HG03095 (cell line): ENCODE results near the gene ZCCHC8.
"Not testable (repeated sequence)": the region's sequence is repeated elsewhere in the genome, so short reads cannot be mapped to it uniquely, and the experiment has no call there.

Source experiments
- ATAC-seq: cut with Tn5 transposase; IDR thresholded peaks from one replicate; pipeline ENCODE4 v1.9.1; 2021; ENCODE audit warnings: moderate library complexity; ENCODE audit not compliant: unreplicated experiment

Gene ZCCHC8

DNA sequence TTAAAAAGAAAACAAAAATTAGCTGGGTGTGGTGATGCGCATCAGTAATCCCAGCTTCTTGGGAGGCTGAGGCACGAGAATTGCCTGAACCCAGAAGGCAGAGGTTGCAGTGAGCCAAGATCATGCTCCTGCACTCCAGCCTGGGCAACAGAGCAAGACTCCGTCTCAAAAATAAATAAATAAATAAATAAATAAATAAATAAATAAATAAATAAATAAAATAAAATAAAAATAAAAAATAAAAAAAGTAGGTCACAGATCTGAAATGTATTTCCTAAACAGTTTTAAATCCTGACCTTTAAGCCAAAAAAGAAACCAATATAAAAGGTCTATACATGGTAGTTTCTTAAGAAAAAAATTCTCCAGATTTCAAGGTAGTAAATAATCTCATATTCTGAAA lies 12.3 kb upstream of the ZCCHC8 start:
- not testable (repeated sequence) for ATAC-seq

DNA sequence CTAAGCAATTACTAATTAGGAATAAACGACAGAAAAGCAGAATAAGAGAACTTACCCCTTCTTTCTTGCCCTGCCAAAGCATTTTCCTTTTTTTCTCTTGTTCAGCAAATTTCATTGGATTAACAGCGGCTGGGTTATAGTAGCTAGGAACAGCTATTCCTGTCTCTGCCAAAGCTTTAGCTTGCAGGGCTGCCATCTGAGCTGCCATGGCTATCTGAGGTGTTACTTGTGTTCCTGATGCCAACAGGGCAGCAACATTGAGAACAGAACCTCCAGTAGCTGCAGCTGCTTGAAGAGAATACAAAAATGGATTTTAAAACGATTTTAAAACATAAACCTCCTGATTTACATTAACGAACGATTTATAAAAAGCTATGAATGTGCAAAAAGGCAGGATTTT lies 7.4 kb upstream of the ZCCHC8 start:
- ATAC-seq: no peak

DNA sequence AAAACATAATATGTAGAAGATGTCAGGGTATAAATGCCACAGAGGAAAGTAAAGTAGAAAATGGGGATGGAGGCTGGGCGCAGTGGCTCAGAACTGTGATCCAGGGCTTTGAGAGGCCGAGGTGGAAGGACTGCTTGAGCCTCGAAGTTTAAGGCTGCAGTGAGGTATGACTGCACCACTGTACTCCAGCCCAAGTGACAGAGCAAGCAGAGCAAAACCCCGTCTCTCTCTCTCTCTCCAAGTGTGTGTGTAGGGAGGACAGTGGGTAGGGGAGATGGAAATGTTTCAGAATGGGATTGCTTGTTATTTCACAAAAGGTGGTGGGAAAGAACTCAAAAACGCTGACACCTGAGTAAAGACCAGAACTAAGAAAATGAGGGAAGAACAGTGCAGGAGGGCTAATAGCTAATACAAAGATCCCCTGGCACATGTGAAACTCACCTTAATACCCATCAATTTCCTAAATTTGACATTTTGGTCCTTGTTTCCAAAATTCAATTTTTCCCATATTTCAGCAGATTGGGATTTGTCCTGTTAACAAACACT lies 5.7 kb upstream of the ZCCHC8 start:
- ATAC-seq: no peak

DNA sequence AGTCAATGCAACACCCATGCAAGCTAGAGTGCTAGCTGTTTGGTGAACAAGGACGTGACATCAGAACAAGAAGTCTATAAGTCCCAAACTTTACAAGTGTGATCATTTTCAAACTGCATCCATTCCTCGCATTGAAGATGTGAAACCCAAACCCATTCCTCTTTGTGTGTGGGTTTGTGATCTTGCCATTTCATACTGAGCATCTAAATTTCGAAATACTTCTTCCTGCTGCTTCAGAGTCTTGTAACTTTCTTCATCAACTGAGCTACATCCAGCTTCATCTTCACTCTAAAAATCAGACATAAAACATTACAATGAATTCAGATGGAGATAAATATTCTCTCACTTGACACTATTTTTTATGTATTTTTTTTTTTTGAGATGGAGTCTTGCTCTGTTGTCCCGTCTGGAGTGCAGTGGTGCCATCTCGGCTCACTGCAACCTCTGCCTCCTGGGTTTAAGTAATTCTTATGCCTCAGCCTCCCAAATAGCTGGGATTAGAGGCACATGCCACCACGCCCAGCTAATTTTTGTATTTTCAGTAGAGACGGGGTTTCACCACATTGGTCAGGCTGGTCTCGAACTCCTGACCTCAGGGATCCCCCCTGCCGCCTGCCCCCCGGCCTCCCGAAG lies 4.8 kb upstream of the ZCCHC8 start:
- ATAC-seq: no peak

GRCh38 chr12:122503783-122504590 lies 3.3 kb upstream of the ZCCHC8 start:
- no peak for ATAC-seq

GRCh38 chr12:122503147-122503751 lies 2.5 kb upstream of the ZCCHC8 start:
- no peak for ATAC-seq

DNA sequence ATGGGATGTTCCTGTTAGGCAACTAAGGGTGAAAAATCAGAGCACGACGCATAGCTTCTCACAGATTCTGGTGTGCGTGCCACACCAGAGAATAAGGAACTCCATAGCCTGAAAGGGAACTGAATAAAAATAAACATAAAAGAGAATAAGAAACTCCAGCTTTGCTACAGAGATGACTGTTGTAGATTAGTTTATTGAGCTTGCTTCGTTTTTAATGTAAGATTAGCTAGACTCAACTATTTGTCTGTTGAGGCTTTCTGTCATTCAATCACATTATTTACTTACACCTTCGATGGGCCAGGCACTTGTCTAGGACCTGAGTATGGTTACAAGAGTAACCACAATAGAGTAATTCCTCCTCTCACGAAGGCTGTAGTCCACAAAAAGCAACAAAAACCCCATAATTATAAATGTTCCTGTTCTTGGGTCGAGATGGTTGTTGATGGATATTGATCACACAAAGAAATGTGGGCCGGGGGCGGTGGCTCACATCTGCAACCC lies 807 bp upstream of the ZCCHC8 start:
- ATAC-seq: no peak

- ATAC-seq: peak; percentile 10
These were observed 594 bp downstream of the ZCCHC8 start for GRCh38 chr12:122499991-122500684.

- ATAC-seq: no peak
These were observed 5.5 kb downstream of the ZCCHC8 start for GRCh38 chr12:122495258-122495657.

- ATAC-seq: not testable (repeated sequence)
These were observed 7.5 kb downstream of the ZCCHC8 start for GRCh38 chr12:122493222-122493621.

DNA sequence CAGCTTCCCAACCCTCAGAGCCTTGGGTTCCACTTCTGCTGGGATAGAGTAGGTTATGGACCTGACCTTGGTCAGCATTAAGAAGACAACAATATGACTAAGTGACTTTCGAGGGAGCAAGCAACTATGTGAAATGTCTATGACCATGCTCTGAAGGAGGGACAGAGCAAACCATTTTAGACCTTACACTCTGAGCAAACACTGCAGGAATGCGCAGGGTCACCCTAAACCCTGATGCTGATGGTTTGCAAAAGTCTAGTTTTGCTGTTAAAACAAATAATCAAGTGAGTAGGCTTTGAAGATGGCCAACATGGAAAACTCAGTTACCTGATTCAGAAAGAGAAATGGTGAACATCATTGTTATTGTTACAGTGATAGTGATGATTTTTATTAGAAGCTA lies 8.7 kb downstream of the ZCCHC8 start:
- ATAC-seq: no peak

- ATAC-seq: no peak
These were observed 11.7 kb downstream of the ZCCHC8 start for GRCh38 chr12:122489038-122489437.

DNA sequence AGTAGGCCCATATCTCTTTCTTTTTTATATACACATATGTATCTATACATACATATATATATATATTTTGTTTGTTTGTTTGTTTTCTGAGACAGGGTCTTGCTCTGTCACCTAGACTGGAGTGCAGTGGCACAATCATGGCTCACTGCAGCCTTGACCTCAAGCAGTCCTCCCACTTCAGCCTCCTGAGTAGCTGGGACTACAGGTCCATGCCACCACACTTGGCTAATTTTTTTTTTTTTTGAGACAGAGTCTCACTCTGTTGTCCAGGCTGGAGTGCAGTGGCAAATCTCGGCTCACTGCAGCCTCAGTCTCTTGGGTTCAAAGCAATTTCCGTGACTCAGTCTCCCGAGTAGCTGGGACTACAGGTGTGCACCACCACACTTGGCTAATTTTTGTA lies 12.9 kb downstream of the ZCCHC8 start:
- ATAC-seq: not testable (repeated sequence)

DNA sequence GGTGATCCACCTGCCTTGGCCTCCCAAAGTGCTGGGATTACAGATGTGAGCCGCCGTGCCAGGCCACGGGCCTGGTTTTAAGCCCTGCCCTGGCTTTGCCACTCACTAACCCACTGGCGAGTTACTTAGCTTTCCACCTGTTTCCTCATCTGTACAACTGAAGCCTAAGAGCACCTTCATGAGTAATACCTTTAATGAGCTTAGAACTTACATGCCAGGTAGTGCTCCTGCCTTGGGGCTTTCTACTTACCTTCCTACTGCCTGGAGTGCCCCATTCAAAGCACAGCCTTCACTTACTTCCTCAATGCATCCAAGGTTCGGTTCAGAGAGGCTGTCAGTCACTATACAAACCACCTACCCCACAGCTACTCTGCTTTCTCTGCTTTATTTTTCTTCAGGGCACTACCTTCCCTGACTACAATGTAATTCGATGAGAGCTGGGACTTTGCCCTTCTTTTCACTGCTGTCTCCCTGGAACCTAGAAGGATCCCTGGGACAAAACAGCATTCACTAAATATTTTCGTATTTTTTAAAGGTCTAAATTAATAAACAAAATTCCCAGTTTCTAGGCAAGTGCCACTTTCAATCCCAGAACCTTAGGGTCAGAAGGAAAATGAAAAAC lies 13.8 kb downstream of the ZCCHC8 start:
- no peak for ATAC-seq

GRCh38 chr12:122486360-122486759 lies 14.4 kb downstream of the ZCCHC8 start:
- ATAC-seq: not testable (repeated sequence)

DNA sequence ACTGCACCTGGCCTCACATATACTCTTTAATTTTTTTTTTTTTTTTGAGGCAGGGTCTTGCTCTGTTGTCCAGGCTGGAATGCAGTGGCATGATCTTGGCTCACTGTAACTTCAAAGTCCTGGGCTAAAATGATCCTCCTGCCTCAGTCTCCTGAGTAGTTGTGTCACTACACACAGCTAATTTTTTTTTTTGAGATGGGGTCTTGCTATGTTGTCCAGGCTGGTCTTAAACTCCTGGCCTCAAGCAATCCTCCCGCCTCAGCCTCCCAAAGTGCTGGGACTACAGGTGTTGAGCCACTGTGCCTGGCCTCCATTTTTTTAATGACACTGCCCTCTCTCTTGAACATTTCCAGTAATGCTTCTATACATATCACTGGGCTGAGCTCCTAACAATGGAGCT lies 16.3 kb downstream of the ZCCHC8 start:
- not testable (repeated sequence) for ATAC-seq

- no peak for ATAC-seq
These were observed 16.8 kb downstream of the ZCCHC8 start for GRCh38 chr12:122483969-122484368.

DNA sequence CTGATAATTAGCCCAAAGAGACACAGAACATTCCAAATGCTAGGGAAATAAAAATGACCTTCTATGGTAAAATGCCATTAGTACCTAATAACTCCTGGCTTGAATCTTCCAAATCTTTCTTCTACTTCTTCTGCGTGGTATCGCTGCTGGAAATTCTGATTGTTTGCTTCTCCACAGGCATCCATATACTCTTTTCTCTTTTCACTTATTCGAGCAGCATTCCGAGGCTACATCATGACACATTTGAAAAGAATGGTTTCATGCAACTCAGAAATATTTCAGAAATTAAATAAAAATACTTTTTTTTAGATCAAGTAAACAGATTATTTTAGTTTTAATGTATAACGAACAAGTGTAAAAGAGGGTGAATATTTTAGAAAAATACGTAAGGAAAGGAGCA lies 18.9 kb downstream of the ZCCHC8 start:
- no peak for ATAC-seq

DNA sequence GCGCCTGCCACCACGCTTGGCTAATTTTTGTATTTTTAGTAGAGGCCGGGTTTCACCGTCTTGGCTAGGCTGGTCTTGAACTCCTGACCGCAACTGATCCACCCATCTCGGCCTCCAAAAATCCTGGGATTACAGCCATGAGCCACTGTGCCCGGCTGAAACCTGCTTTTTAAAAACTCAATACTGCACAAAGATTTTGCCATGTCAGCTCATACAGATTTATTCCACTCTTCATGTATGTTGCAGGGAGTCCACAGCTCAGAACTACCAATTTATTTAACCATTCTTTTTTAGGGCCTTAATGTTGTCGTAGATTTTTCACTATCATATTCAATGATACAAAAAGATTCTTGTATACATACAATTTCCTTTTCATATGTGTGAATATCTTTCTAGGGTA lies 20.0 kb downstream of the ZCCHC8 start:
- no peak for ATAC-seq

DNA sequence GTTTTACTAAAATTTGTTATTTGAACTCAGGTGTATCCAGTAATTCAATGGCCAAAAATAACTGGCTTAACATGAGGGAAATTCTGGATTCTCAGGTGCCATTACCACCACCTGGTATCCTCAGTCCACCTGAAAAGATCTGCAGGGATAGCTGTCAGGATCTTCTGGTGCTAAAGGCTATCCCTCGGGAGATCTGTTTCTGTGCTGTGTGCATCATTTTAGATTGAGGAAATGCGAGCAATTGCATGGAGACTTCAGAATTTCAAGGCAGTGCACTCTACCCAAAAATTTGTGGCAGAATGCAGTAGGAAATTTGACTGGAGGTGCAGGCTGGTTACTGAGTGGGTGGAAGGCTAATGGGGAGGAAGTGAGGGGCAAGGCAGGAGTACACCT lies 26.4 kb downstream of the ZCCHC8 start:
- no peak for ATAC-seq
